NCI-H82 treated with DMSO at 0.1 percent for 48 hours (cell line): ENCODE data around the gene SLC5A6.
"Not testable (repeated sequence)": the region's sequence is repeated elsewhere in the genome, so short reads cannot be mapped to it uniquely, and the experiment has no call there.

Experiments used
- DNase-seq: peaks from one replicate; lab custom pipeline; 2025; ENCODE audit not compliant: unreplicated experiment; lab: John Stamatoyannopoulos, UW

SLC5A6 gene

GRCh38 chr2:27208486-27209050 lies 3.5 kb downstream of the SLC5A6 start:
- DNase-seq, result no peak

DNA sequence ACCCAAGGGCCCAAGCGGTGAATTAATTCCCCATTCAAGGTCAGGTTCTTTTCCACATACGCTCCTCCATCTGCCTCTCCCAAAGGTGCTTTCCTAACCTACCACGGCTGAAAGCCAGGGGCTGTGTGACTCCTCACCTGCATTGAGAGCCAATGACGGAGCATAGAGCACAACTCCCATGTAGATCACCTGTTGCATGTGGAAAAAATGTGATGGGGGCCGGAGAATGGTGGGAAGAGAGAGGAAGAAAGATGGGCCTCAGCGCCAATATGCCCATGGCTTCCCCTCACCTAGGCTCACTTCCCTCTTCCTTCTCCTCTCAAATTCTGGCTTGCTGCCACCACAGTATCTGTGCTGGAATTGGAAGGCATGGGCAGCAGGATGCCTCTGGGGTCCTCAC lies 5.7 kb downstream of the SLC5A6 start:
- no peak for DNase-seq

GRCh38 chr2:27205206-27205605 lies 6.9 kb downstream of the SLC5A6 start:
- no peak for DNase-seq

- no peak for DNase-seq
Observed at GRCh38 chr2:27204566-27204965, 7.5 kb downstream of the SLC5A6 start.

GRCh38 chr2:27203741-27204140 lies 8.3 kb downstream of the SLC5A6 start:
- no peak for DNase-seq

- no peak for DNase-seq
Observed at GRCh38 chr2:27202854-27203253, 9.2 kb downstream of the SLC5A6 start.

- no peak for DNase-seq
Observed at GRCh38 chr2:27201675-27202074, 10.4 kb downstream of the SLC5A6 start.

GRCh38 chr2:27199241-27199640 lies 12.8 kb downstream of the SLC5A6 start:
- DNase-seq, result no peak

DNA sequence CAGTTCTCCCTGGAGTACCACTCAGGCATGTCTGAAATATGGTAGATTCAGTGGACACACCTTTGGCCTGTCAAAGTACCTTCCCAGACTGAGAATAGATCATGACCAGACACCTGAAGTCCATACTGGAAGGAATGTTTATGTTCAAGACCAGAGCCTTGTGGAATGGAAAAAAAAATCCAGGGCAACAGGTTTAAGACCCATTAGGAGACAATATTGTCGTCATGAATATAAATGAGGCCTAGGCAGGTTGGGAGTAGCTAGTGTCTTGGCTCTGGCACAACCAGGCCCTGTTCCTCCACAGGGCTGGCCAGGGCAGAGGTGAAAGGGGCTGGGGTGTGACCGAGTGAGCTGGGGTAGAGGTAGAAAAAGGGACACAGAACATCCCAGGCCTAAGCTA lies 13.4 kb downstream of the SLC5A6 start:
- no peak for DNase-seq

DNA sequence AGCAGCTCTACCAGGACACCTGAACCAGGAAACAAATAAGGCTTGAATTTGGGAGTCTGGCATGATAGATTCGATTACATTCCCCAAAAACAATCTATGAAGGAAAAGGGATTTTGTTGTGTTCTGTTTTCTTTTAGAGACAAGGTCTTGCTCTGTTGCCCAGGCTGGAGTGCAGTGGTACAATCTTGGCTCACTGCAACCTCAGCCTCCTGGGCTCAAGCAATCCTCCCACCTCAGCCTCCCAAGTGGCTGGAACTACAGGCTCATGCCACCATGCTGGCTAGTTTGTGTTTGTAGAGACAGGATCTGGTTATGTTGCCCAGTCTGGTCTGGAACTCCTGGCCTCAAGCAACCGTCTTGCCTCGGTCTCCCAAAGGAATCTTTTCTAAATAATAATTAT lies 14.0 kb downstream of the SLC5A6 start:
- not testable (repeated sequence) for DNase-seq

- DNase-seq, result not testable (repeated sequence)
Observed at GRCh38 chr2:27195799-27196198, 16.3 kb downstream of the SLC5A6 start.

- no peak for DNase-seq
Observed at GRCh38 chr2:27194538-27195354, 17.3 kb downstream of the SLC5A6 start.

DNA sequence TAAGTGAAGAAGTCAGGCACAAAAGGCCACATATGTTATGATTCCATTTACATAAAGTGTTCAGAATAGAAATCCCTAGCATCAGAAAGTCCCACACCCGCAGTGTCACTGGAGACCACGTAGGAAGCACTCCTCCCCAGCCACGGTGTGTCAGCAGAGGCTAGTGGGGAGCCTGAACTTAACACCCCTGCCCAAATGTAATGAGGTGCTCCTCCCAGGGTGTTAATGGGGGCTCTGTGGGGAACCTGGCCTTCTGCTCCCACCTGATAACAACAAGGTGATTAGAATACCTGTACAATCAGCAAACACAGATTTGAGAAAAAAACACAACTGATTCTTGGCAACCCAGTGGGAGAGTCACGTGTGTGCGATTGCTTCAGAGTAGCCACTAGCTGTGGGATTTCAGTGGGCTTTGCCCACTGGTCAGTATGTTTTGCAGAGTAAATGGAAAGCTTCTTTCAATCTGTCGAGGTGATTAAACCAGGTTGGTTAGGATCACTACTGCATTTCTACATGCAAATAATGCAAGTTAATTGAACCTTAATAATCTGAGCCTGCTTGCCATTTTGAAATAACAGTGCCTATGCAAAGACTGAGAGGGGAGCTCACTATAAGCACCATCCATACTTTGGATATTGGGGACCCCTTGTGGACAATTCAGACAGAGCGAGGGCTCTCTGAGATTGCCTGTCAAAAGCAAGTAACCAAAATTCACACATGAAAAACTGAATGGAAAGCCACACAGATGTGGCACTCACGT lies 20.8 kb downstream of the SLC5A6 start:
- DNase-seq, result peak; percentile 56

- no peak for DNase-seq
Observed at GRCh38 chr2:27189989-27190388, 22.1 kb downstream of the SLC5A6 start.

- no peak for DNase-seq
Observed at GRCh38 chr2:27186613-27187345, 25.3 kb downstream of the SLC5A6 start.

GRCh38 chr2:27185331-27186026 lies 26.6 kb downstream of the SLC5A6 start:
- no peak for DNase-seq

- DNase-seq, result no peak
Observed at GRCh38 chr2:27184115-27184514, 28.0 kb downstream of the SLC5A6 start.

- DNase-seq, result no peak
Observed at GRCh38 chr2:27182346-27182745, 29.7 kb downstream of the SLC5A6 start.

DNA sequence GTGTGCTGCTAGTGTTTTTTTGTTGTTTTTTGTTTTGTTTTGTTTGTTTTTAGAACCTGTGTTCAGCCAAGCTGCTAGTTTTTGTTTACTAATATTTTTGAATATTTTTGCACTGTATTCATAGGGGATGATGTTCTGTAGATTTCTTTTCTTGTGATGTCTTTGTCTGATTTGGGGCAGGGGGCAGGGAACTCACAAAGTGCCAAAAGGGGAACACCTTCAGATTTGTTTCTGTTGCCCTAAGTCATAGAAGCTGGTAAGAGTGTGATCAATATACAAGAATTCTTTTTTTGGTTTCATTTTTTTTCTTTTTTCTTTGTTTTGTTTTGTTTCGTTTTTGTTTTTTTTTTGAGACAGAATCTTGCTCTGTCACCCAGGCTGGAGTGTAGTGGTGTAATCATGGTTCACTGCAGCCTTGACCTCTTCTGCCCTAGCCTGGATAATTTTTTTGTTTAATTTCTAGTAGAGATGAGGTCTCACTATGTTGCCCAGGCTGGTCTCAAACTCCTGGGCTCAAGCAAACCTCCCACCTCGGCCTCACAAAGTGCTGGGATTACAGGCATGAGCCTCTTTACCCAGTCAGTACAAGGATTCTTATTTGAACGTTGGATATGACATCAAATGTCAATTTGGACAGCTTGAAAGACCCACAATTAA lies 32.6 kb downstream of the SLC5A6 start:
- DNase-seq, result no peak

DNA sequence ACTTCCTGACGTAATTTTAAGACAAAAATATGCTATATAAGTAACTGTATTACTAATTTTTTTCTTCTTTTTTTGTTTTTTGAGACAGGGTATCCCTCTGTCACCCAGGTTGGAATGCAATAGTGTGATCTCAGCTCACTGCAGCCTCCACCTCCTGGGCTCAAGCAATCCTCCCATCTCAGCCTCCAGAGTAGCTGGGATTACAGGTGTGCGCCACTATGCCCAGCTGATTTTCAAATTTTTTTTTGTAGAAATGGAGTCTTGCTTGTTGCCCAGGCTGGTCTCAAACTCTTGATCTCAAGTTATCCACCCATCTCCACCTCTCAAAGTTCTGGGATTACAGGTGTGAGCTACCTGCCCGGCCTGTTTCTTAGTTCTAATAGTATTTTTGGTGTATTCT lies 33.6 kb downstream of the SLC5A6 start:
- no peak for DNase-seq
